ENCODE results near the gene EIF2B4.
A peak's percentile ranks its signal among the peaks of the same experiment; 100 is the strongest.
"Not testable (repeated sequence)": the region's sequence is repeated elsewhere in the genome, so short reads cannot be mapped to it uniquely, and the experiment has no call there.

EIF2B4 gene

GRCh38 chr2:27377618-27378095 is 7.5 kb upstream of the EIF2B4 start:
- DNase-seq (ENCODE audit: low spot score) = no peak

GRCh38 chr2:27376866-27377617 is 6.9 kb upstream of the EIF2B4 start:
- no peak for DNase-seq (ENCODE audit: low spot score)

- DNase-seq (ENCODE audit: low spot score) = no peak
Observed at GRCh38 chr2:27376151-27376865, 6.2 kb upstream of the EIF2B4 start.

GRCh38 chr2:27375513-27376099 is 5.5 kb upstream of the EIF2B4 start:
- no peak for DNase-seq (ENCODE audit: low spot score)

GRCh38 chr2:27373567-27373966 is 3.4 kb upstream of the EIF2B4 start:
- no peak for DNase-seq (ENCODE audit: low spot score)

- no peak for DNase-seq (ENCODE audit: low spot score)
Observed at GRCh38 chr2:27372937-27373336, 2.8 kb upstream of the EIF2B4 start.

- no peak for DNase-seq (ENCODE audit: low spot score)
Observed at GRCh38 chr2:27370816-27371620, 880 bp upstream of the EIF2B4 start.

GRCh38 chr2:27369471-27370025 is 590 bp downstream of the EIF2B4 start:
- peak; percentile 57 for DNase-seq (ENCODE audit: low spot score)

- no peak for DNase-seq (ENCODE audit: low spot score)
Observed at GRCh38 chr2:27363933-27364332, 6.2 kb downstream of the EIF2B4 start.

GRCh38 chr2:27362678-27363420 is 7.3 kb downstream of the EIF2B4 start:
- DNase-seq (ENCODE audit: low spot score) = no peak

- DNase-seq (ENCODE audit: low spot score) = peak; percentile 96
Observed at GRCh38 chr2:27356382-27357181, 13.6 kb downstream of the EIF2B4 start, which contains the start of gene GTF3C2. TSS of gene GTF3C2 (minus strand) at chr2:27356764. CDS start at chr2:27343554, 13,210 bp downstream.

- no peak for DNase-seq (ENCODE audit: low spot score)
Observed at GRCh38 chr2:27356056-27356381, 14.1 kb downstream of the EIF2B4 start.

GRCh38 chr2:27354597-27354927 is 15.6 kb downstream of the EIF2B4 start:
- no peak for DNase-seq (ENCODE audit: low spot score)

- no peak for DNase-seq (ENCODE audit: low spot score)
Observed at GRCh38 chr2:27353762-27354596, 16.2 kb downstream of the EIF2B4 start.

- DNase-seq (ENCODE audit: low spot score) = not testable (repeated sequence)
Observed at GRCh38 chr2:27353386-27353761, 16.8 kb downstream of the EIF2B4 start.

GRCh38 chr2:27351802-27352598 is 18.1 kb downstream of the EIF2B4 start:
- no peak for DNase-seq (ENCODE audit: low spot score)

GRCh38 chr2:27350106-27350693 is 19.9 kb downstream of the EIF2B4 start:
- DNase-seq (ENCODE audit: low spot score) = no peak

- DNase-seq (ENCODE audit: low spot score) = no peak
Observed at GRCh38 chr2:27347641-27348040, 22.5 kb downstream of the EIF2B4 start.

All from putamen (tissue), 1 donor.